Duodenal mucosa (tissue), 2 donors: ENCODE measurements around the gene APLF.

ENCODE experiments used
- H3K27ac ChIP-seq: one replicate; pipeline ENCODE4 v1.7.0; 2013; ENCODE audit warnings: low read depth, low read length
- H3K27me3 ChIP-seq, 2 donors: one replicate each; pipeline ENCODE4 v1.7.0; 2013; ENCODE audit warnings: low read length in 2 of 2, control low read depth in 1 of 2; ENCODE audit not compliant: insufficient read depth in 2 of 2, control insufficient read depth in 1 of 2
- H3K36me3 ChIP-seq, 2 donors: one replicate each; pipeline ENCODE4 v1.7.0; 2013; ENCODE audit warnings: low read length in 2 of 2, control low read depth in 1 of 2; ENCODE audit not compliant: insufficient read depth in 2 of 2, control insufficient read depth in 1 of 2
- H3K4me1 ChIP-seq, 2 donors: one replicate each; pipeline ENCODE4 v1.7.0; 2013; ENCODE audit warnings: low read length in 2 of 2, control low read depth in 1 of 2; ENCODE audit not compliant: insufficient read depth in 2 of 2, control insufficient read depth in 1 of 2
- H3K4me3 ChIP-seq, 2 donors: one replicate each; pipeline ENCODE4 v1.7.0; 2013; ENCODE audit warnings: low read length in 2 of 2, low read depth in 1 of 2
- H3K9ac ChIP-seq, 2 donors: one replicate each; pipeline ENCODE4 v1.7.0; 2013; ENCODE audit warnings: low read length in 2 of 2, low read depth in 1 of 2
- H3K9me3 ChIP-seq, 2 donors: one replicate each; pipeline ENCODE4 v1.7.0; 2013; ENCODE audit warnings: low read length in 2 of 2, control low read depth in 1 of 2; ENCODE audit not compliant: control insufficient read depth in 1 of 2

The APLF gene

GRCh38 chr2:68500649-68501048, 33.3 kb downstream of the APLF start:
- Histone ChIP-seq H3K36me3 (no peaks in the 10 kb centered on the region), H3K27me3 (no peaks in the 10 kb centered on the region), H3K27ac (no peak overlapping the region), H3K4me1 (peaks cover 2 to 4% of the 10 kb centered on the region in 2 donors), H3K9me3 (peaks cover 2 to 5% of the 10 kb centered on the region in 2 donors), H3K9ac (no peak overlapping the region), H3K4me3 (no peak overlapping the region)

DNA sequence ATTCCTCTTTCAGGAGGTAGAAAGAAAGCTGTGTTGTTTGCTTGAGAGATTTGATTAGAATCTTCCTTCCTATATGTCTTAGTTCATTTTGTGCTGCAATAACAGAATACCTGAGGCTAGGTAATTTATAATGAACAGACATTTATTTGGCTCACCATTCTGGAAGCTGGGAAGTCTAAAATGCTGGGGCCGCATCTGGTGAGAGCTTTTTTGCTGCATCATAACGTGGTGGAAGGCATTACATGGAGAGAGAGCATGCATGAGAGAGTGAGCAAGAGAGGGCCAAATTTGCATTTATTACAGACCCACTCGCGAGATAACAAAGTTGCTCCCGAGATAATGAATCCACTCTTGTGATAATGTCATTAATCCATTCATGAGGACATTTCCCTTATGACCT, 34.4 kb downstream of the APLF start:
- no peak overlapping the region for H3K4me3 ChIP-seq
- H3K36me3 ChIP-seq = no peaks in the 10 kb centered on the region
- peaks cover 4 to 10% of the 10 kb centered on the region in 2 donors for H3K4me1 ChIP-seq
- peaks cover 0 to 5% of the 10 kb centered on the region in 2 donors for H3K9me3 ChIP-seq
- no peak overlapping the region for H3K27ac ChIP-seq
- H3K9ac ChIP-seq = no peak overlapping the region
- H3K27me3 ChIP-seq = no peaks in the 10 kb centered on the region

DNA sequence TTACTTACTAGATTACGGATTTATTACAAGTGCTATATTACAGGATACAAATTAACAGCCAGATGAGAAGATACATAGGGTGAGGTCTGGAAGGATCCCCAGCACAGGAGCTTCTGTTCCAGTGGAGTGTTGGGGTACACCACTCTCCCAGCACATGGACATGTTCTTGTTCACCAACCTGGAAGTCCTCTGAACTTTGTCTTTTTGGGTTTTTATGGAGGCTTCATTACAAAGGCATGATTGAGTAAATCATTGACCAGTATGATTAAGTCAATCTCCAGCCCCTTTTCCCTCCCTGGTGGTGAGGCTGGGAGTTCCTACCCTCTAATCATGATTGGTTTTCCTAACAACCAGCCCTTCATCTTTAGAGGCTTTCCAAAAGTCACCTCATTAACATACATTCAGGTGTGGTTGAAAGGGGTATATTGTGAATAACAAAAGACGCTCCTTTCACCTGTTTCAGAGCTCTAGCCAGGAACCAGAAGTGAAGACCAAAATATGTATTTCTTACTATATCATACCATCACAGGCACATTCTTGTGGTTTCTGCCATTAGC, 38.3 kb downstream of the APLF start:
- Histone ChIP-seq H3K4me1 (peaks cover 4 to 10% of the 10 kb centered on the region in 2 donors), H3K27me3 (no peaks in the 10 kb centered on the region), H3K9ac (no peak overlapping the region), H3K27ac (no peak overlapping the region), H3K9me3 (no peaks in the 10 kb centered on the region), H3K4me3 (no peak overlapping the region), H3K36me3 (no peaks in the 10 kb centered on the region)

- H3K9me3 ChIP-seq = no peaks in the 10 kb centered on the region
- no peak overlapping the region for H3K4me3 ChIP-seq
- H3K27me3 ChIP-seq = no peaks in the 10 kb centered on the region
- H3K27ac ChIP-seq = no peak overlapping the region
- H3K36me3 ChIP-seq = no peaks in the 10 kb centered on the region
- H3K4me1 ChIP-seq = peaks cover 4 to 10% of the 10 kb centered on the region in 2 donors
- no peak overlapping the region for H3K9ac ChIP-seq
Observed at GRCh38 chr2:68506170-68506569, 38.8 kb downstream of the APLF start.

DNA sequence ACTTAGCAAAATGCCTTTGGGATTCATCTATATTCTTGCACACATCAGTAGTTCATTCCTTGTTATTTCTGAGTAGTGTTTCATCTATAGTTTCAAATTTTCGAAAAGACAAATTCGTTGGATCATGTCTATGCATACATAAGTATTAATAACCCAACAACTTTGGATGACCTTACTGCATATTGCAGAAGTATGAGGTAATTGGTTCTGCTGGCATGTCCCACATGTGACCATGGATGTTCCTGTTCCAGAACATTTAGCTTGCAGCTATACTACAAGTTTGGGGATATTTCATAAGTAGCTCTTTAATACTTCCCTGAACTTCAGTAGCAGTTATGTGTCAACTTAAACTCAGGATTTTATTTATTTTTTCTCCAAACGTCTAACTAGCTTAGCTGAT, 44.9 kb downstream of the APLF start:
- H3K9ac ChIP-seq = no peak overlapping the region
- H3K4me1 ChIP-seq = no peaks in the 10 kb centered on the region
- no peaks in the 10 kb centered on the region for H3K9me3 ChIP-seq
- H3K4me3 ChIP-seq = no peak overlapping the region
- no peaks in the 10 kb centered on the region for H3K36me3 ChIP-seq
- no peaks in the 10 kb centered on the region for H3K27me3 ChIP-seq
- H3K27ac ChIP-seq = no peak overlapping the region

GRCh38 chr2:68512966-68513365, 45.6 kb downstream of the APLF start:
- no peak overlapping the region for H3K4me3 ChIP-seq
- no peaks in the 10 kb centered on the region for H3K27me3 ChIP-seq
- no peaks in the 10 kb centered on the region for H3K36me3 ChIP-seq
- H3K9ac ChIP-seq = no peak overlapping the region
- no peaks in the 10 kb centered on the region for H3K4me1 ChIP-seq
- H3K9me3 ChIP-seq = no peaks in the 10 kb centered on the region
- no peak overlapping the region for H3K27ac ChIP-seq

DNA sequence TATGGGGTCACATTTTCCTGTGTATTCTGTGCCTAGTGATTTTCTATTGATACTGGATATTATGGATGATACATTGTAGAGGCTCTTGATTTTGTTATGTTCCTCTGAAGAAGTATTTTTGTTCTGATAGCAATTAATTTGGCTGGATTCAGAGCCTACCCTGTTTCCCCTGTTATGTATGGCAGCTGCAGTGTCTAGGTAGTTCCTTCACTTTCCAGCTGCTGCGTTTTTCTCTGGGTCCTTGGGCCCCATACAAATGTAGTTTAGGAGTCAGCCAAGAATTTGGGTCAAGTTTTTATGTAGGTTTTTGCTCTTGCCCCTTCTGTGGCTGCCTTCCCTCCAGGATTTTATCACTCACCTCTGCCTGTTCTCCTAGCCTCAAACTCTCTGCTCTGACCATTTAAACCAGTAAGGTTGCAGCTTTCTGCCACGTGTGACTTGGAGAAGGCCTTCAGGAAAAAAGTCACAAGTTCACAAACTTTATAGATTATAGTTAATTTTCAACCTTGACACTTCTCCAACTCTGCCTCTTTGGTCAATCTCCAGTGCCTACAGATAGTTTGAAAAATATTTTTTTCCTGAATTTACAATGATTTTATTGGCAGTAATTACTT, 47.0 kb downstream of the APLF start:
- H3K4me3 ChIP-seq = no peak overlapping the region
- H3K9me3 ChIP-seq = no peaks in the 10 kb centered on the region
- no peaks in the 10 kb centered on the region for H3K36me3 ChIP-seq
- no peaks in the 10 kb centered on the region for H3K4me1 ChIP-seq
- no peak overlapping the region for H3K9ac ChIP-seq
- no peaks in the 10 kb centered on the region for H3K27me3 ChIP-seq
- H3K27ac ChIP-seq = no peak overlapping the region

GRCh38 chr2:68516051-68516955, 48.9 kb downstream of the APLF start:
- no peaks in the 10 kb centered on the region for H3K36me3 ChIP-seq
- no peak overlapping the region for H3K27ac ChIP-seq
- no peaks in the 10 kb centered on the region for H3K9me3 ChIP-seq
- H3K9ac ChIP-seq = no peak overlapping the region
- H3K4me3 ChIP-seq = no peak overlapping the region
- H3K4me1 ChIP-seq = no peaks in the 10 kb centered on the region
- H3K27me3 ChIP-seq = no peaks in the 10 kb centered on the region

DNA sequence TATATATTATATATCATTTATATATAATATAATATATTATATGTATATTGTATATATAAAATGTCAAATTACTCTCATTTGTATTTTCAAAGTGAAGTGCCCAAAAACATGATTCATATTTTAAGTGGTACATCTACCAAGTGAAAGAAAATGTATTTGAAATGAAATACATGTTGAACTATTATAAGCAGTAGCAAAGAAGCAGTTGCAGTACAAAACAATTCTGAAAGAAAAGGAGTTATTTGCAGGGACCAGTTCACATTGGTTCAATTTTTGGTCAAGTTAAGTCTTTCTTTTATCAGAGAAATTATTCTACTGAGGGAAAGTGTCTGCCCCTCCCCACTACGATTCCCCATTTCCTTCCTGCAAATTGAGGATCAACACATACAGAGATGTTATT, 51.9 kb downstream of the APLF start:
- Histone ChIP-seq H3K27ac (no peak overlapping the region), H3K4me1 (no peaks in the 10 kb centered on the region), H3K36me3 (no peaks in the 10 kb centered on the region), H3K9me3 (no peaks in the 10 kb centered on the region), H3K9ac (no peak overlapping the region), H3K4me3 (no peak overlapping the region), H3K27me3 (no peaks in the 10 kb centered on the region)

GRCh38 chr2:68521037-68521436, 53.7 kb downstream of the APLF start:
- Histone ChIP-seq H3K27ac (no peak overlapping the region), H3K27me3 (no peaks in the 10 kb centered on the region), H3K36me3 (no peaks in the 10 kb centered on the region), H3K4me3 (no peak overlapping the region), H3K9ac (no peak overlapping the region), H3K4me1 (no peaks in the 10 kb centered on the region), H3K9me3 (no peaks in the 10 kb centered on the region)
